GM18870 (cell line): Measurements from ENCODE around the gene SGO1.

Experiments used
- ATAC-seq: cut with Tn5 transposase; IDR thresholded peaks from one replicate; pipeline ENCODE4 v1.9.1; 2021; ENCODE audit warnings: moderate library complexity; ENCODE audit not compliant: unreplicated experiment

Gene SGO1

DNA sequence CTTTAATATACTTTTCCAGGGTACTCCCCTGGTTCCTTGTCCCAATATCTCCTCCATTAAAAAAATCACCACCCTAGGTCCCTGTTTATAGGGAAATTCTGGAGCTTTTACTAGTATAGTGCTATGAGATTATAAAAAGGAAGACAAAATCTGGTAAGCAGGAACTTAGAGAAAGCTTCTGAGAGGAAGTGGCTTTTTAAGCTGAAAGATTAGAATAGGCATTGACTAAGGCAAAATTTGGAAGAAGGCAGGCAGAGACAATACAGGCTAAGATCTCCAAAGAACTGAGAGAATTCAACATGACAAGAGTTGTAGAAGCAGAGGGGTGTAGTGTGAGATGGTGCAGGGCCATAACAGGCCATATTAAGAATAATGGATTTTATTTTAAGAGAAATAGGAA is 25.8 kb downstream of the SGO1 start:
- no peak for ATAC-seq

DNA sequence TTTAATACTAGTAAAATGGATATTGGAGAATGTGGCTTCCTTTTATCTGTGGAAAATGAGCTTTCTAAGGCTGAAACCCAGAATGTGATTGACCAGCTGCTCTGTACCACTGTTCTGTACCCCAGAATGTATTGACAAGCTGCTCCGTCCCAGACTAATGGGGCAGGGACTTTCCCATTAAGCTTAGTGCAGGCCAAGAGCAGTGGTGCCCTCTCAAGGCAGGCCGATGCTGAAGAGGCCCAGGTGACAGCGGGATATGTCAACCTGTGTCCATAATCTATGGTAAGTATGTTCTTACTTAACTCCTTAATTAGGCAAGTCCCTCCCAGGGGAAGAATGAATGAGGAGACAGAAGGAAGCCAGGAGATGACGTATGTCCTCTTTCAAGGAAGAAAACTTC is 31.1 kb downstream of the SGO1 start:
- no peak for ATAC-seq

DNA sequence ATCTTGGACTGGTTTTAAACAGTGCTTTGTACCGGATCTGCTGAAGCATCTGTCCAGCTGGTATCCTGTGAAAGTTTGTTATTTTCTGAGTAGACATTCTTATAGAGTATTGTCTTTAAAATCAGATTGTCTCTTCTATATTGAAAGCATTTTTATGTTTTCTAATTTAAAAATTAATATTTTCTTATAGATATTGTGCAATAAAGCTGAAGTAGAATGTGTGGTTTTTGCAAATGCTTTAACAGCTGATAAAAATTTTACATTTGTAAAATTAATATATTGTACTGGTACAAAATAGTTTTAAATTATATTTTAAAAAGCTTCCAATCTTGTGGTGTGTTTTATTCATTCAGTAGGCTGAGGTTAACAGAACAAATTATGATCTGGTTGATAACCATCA is 31.9 kb downstream of the SGO1 start:
- no peak for ATAC-seq

DNA sequence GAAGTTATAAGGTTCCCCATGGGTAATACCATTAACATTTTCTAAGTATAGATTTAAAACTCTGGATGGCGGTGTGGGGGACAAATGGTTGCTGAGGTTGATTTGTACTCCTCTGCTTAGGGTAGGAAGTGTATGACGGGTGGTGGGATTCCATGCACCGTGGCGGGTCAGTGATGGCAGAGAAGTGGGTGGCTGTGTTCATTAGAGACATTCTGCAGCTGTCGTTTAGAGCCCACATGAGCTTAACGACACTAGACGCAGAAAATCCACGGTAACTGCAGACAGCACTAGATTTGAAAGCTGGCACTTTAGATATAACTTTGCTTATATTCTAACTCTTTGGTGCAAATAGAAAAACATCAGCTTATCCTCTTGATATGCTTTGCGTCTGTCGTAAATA is 37.5 kb downstream of the SGO1 start:
- no peak for ATAC-seq

DNA sequence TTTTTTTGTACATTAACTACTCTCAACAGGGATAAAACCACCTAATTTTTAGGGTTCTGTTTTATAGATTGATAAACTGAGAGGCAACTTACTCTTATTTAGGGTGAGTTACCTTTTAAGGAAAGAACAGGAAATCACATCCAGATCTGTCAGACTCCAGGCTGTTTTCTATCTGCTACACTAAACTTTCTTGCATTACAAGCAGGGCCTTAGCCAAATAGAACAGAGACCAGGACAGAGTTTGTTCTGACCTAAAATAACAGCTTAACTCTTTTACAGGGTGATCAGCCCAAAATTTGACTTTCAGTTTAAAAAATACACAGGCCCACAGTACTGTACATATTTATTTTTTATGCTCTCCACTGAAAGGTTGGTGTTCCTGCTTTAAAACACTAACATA is 38.6 kb downstream of the SGO1 start:
- no peak for ATAC-seq

DNA sequence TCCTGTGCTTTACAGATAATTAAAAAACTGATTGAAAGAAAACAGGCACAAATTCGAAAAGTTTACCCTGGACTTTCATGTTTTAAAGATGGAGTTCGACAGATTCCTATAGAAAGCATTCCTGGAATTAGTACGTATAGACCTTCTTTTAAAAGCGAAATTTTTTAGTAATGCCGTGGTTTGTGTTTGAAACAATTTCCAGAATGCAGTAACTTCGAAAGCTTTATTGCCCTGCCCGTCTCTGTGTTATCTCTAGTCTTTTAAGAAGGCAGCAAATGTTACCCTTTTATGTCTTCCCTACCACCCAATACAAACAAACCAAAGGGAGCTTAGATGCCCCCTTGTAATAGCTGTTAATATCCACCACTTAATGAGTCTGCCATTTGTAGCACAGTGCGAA is 39.7 kb downstream of the SGO1 start:
- ATAC-seq: no peak

DNA sequence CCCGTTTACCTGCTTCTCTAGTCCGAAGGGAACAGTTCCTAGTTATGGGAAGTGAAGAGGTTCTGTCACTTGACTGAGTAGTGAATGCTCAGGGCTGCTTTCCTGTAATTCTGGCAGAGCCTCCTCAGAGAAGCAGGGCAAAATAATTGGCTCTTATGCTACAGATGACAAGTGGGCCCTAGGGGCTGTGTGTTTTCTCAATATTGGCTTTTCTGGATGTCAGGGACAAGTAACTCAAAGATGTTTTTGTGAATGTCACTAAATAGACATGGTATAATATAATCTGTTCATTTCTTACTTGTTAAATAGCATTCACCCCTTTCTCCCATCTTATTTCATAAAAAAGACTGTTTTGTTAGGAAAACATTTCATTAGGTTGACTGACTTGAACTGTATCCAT is 40.1 kb downstream of the SGO1 start:
- no peak for ATAC-seq

DNA sequence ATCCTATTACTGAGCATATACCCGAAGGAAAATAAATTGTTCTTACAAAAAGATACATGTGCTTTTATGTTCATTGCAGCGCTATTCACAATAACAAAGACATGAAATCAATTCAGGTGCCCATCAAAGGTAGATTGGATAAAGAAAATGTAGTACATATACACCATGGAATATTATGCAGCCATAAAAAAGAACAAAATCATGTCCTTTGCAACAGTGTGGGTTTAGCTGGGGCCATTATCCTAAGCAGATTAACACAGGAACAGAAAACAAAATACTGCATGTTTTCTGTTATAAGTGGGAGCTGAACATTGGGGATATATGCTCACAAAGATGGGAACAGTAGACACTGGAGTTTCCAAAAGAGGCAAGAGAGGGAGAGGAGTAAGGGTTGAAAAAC is 42.5 kb downstream of the SGO1 start:
- ATAC-seq: no peak

DNA sequence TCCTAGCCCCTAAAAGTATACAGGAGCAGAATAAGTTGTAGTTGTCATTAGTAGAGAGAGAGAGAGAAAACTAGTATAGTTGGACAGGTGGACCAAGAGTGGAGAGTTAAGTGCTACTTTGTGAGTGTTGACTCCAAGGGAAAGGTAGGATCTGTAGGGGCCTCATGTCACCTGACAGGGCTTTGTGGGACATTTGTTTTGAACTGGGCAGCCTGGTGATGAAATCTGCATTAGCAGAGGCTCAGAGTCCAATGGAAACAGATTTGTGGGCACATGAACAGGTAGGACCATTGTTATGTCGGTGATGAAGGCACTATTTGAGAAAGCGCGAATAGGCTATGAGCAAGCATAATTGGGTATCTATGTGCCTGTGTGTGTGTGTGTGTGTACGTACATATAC is 43.5 kb downstream of the SGO1 start:
- ATAC-seq: no peak

DNA sequence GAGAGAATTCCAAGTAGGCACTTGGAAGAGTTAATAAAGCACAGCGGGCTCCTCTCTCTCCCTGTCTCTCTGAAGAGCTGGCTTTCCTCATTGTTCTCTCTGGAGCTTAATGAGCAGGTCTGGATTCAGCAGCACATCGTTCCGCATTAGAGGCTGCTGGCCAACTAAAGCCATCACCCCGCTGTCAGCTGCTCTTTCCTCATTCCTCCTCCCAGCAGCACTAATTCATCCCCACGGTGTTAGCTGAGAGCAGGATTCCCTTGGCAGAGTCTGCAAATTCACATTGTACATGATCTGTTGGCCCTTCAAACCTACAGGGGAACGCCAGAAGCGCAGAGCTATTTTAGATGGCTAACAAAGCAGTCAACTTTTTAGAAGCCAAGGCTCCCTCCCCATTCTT is 44.2 kb downstream of the SGO1 start:
- ATAC-seq: no peak

DNA sequence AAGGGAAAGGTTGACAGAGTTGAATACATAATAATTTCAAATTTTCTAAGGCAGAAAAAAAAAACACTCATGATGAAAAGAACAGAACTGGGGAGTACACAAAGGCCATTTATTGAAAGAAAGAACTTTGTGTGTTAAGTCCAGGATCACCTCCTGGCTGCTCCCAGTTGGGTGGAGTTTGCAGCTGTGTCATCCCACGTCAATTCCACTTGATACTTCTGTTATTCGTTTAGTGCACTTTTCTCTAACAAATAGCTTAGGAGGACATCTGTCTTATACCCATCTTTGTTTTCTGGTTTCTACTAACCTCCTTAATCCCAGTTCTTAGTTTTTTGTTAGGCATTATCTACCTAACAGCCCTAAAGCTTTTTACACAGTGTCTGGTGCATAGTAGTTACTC is 44.7 kb downstream of the SGO1 start:
- ATAC-seq: no peak

DNA sequence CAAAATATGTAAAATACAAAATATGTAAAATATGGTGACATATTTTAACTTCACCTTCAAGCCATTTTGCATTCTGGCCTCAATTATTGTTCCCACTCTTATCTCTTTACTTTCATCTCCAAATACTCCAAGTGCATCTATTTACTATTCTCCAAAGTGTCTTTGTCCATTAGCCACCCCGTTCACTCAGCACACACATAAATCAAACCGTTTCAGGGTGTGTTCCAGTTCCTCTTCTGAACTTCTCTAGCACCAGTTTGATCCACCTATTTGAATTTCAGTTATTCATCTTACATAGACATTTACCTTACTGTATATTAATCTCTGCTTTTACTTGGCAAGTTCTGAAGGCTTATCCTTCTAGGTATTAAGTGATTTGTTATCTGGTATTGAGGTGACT is 45.1 kb downstream of the SGO1 start:
- no peak for ATAC-seq

DNA sequence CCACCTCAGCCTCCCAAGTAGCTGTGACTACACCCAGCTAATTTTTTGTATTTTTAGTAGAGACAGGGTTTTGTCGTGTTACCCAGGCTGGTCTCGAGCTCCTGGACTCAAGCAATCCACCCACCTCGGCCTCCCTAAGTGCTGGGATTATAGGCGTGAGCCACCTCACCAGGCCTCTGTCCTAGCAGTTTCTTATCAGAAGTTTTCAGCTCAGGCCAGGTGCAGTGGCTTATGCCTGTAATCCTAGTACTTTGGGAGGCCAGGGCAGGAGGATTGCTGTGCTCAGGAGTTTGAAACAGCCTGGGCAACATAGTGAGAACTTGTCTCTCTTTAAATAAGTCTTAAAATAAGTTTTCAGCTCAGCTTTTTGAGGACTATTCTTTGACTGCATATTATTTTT is 48.4 kb downstream of the SGO1 start:
- ATAC-seq: no peak

DNA sequence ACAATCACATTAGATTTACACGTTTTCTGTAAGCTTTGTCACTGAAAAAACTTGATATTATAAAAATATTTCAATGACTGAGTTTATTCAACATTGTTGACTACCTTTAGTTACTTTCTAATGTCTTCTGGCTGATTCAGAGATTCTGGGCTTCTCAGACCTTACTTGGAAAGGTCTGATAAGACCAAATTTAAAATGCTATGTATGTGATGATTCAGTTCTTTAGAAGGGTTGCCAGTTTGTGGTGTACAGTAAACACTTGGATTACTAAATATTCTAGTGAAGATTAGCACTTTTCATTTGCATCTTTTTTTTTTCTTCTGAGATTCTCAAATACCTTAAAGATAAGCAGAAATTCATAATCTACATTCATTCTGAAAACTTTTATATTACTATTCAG is 49.8 kb downstream of the SGO1 start:
- ATAC-seq: no peak

DNA sequence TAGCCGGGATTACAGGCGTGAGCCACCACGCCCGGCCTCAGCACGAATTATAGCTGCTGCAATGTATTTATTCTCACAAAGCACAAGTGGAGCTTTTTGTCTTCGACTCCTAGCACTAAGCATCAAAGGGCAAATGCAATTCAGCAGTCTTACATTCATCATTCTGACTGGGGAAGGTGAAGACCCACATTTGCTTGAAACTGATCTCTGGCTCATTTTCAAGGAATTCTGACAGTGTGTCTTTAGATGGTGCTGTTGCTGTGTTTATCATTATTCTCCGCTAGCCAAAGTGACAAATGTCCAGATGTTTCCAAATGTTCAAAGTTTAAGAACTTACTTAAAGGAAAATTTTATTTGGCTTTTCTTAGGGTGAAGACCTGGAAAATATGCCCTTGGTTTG is 55.9 kb downstream of the SGO1 start:
- no peak for ATAC-seq

DNA sequence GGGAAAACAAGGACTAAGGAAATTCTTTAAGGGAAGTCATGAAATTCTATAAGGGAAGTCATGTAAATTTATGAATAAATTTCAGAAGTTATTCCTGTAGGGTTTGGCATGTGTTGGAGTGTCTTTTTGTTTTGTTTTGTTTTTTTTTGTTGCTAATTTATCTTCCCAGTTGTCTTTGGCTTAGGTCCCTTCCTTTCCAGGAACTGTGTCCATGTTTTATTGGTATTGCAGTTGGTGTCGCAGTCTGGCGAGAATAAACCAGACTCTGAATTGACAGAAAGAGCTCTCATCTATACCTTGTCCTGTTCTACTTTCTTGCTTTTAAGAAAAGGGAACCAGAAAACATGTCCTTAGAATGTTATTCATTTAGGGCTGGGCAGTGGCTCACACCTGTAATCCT is 57.6 kb downstream of the SGO1 start:
- ATAC-seq: no peak

DNA sequence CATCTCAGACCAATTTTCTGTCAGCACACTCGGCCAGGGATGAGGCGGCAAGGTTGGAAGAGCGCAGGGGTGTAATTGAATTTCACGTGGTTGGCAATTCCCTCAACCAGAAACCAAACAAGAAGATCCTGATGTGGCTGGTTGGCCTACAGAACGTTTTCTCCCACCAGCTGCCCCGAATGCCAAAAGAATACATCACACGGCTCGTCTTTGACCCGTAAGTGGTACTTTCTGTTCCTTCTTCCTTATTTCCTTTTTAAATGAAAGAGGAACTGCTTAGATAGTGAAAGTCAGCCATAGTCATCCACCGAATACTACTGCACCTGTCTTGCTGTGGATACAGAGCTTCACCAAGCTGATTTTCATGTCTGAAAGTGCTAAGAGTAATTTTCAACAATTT is 60.1 kb downstream of the SGO1 start:
- ATAC-seq: peak; percentile 100

DNA sequence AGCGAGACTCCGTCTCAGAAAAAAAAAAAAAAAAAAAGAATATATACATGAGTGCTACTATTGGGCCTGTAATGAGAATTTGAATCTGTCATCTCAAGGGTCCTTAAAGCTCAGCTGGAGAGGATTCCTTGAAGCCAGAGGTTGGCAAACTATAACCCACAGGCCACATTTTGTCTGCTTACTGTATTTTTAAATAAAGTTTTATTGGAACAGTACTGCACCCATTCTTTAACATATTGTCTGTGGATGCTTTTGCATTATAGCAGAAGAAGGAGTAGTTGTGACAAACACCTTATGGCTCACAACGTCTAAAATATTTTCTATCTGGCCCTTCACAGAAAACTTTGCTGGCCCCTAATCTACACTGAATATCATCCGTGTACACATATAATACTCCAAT is 60.7 kb downstream of the SGO1 start:
- ATAC-seq: no peak

DNA sequence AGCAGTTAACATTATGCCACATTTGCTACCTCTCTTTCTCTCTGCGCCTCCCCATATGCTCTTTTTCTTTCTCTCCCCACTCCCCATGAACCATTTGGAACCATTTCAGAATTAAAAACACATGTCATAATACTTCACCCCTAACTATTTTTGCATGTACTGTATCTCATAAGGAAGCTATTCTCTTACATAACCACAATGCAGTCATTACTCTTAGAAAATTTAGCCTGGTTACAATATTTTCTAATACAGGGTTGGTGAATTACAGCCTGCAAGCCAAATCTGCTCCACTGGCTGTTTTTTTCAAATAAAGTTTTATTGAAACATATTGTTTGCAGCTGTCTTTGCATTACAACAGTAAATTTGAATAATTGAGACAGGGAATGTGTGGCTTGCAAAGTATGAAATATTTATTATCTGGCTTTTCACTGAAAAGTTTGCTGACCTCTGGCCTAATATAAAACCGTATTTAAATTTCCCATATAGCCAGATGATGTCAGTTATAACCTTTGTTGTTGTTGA is 62.8 kb downstream of the SGO1 start:
- no peak for ATAC-seq

DNA sequence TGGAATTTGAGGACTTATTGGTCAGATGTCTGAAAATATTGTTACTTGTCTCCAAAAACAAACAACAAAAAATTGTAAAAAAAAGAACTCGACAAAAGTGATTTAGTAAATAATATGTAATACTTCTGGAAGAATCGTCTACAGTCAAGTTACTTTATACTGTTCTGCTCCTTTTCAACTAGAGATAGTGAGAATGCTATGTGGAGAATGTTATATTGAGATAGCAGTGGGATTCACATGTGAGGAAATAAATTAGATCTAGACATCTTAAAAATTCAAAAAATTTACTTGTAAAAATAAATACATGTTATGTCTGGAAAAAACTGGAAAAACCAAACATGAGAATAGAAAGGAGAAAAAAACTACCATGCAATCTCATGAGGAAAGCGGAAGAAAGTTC is 64.9 kb downstream of the SGO1 start:
- ATAC-seq: no peak
